Suprapubic skin (tissue), 3 donors: Measurements from ENCODE around the gene NKAIN2.

Source experiments
- POLR2AphosphoS5 ChIP-seq, 3 donors: sonication (generic); formaldehyde crosslinking; IDR thresholded peaks; one replicate each; pipeline ENCODE4 v1.6.1; 2017; ENCODE audit warnings: antibody characterized with exemption in 3 of 3
- TF ChIP-seq, protein P1 (sequence below), 2 donors: fragments of 200-600 bp in 1 of 2; fragments of 450-650 bp in 1 of 2; sonication (generic) in 1 of 2; IDR thresholded peaks; one replicate each; pipeline ENCODE4 v1.5.1; 2016 to 2019; ENCODE audit warnings: antibody characterized with exemption in 2 of 2, mild to moderate bottlenecking in 1 of 2, moderate library complexity in 1 of 2

DNA sequence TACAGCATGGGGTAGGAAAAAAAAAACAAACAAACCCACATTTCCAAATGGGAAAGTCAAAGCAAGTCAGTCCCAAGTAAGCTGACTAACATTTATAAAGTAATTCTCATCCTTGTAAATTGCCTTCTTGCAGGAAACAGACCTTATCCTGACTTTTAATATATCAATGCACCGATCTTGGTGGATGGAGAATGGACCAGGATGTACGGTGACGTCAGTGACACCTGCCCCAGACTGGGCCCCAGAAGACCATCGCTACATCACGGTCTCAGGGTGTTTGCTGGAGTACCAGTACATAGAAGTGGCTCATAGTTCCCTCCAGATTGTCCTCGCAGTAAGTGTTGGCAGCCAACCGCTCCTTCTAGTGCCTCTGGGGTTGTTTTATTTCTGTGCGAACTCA is 854.4 kb downstream of the NKAIN2 start:
- TF ChIP-seq, protein P1, sequence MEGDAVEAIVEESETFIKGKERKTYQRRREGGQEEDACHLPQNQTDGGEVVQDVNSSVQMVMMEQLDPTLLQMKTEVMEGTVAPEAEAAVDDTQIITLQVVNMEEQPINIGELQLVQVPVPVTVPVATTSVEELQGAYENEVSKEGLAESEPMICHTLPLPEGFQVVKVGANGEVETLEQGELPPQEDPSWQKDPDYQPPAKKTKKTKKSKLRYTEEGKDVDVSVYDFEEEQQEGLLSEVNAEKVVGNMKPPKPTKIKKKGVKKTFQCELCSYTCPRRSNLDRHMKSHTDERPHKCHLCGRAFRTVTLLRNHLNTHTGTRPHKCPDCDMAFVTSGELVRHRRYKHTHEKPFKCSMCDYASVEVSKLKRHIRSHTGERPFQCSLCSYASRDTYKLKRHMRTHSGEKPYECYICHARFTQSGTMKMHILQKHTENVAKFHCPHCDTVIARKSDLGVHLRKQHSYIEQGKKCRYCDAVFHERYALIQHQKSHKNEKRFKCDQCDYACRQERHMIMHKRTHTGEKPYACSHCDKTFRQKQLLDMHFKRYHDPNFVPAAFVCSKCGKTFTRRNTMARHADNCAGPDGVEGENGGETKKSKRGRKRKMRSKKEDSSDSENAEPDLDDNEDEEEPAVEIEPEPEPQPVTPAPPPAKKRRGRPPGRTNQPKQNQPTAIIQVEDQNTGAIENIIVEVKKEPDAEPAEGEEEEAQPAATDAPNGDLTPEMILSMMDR (IDR thresholded peaks at IDR 0.05), result no peak
- TF ChIP-seq POLR2AphosphoS5 (IDR thresholded peaks at IDR 0.05), result no peak
